OCI-M1 (cell line): Measurements from ENCODE around the gene GPC5.
A peak's percentile ranks its signal among the peaks of the same experiment; 100 is the strongest.
"Not testable (repeated sequence)": the region's sequence is repeated elsewhere in the genome, so short reads cannot be mapped to it uniquely, and the experiment has no call there.

Experiments
- DNase-seq: peaks from one replicate; lab custom pipeline; 2025; lab: John Stamatoyannopoulos, UW

The GPC5 gene

DNA sequence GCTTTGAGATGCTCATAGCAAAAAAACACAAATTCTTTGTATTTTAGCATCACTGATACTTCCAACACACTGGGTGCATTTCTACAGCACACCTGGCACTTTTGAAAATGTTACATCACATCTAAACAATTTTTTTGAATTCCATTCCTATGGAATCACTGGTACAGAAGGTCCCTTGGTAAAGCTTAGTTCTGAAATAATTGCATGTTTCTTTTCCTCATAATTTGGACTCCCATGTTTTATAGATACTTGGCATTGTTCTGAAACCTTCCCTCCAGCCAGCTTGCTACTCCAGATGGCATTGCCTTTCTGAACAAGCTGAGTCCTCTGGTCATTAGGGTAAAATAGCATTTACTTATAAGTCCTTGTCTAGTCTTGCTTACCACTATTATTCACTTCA, 1346.8 kb downstream of the GPC5 start:
- no peak for DNase-seq

DNA sequence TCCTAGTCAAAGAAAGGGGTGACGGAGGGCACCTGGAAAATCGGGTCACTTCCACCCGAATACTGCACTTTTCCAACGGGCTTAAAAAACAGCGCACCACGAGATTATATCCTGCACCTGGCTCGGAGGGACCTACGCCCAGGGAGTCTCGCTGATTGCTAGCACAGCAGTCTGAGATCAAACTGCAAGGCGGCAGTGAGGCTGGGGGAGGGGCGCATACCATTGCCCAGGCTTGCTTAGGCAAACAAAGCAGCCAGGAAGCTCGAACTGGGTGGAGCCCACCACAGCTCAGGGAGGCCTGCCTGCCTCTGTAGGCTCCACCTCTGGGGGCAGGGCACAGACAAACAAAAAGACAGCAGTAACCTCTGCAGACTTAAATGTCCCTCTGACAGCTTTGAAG, 1354.3 kb downstream of the GPC5 start:
- not testable (repeated sequence) for DNase-seq

DNA sequence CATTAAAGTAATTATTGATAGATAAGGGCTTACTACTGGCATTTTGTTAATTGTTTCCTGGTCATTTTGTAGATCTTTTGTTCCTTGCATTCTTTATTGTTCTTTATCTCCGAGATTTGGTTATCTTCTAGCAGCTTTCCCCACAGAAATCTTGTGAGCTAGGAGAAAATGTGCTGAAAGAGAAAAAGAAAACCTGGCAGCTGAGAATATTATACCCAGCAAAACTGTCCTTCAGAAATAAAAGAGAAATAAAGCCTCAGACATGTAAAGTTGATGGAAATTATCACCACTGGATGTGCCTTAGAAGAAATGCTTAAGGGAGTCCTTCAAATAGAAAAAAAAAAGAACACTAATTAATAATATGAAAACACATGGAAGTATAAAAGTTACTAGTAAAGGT, 1363.3 kb downstream of the GPC5 start:
- DNase-seq, result peak; percentile 12

DNA sequence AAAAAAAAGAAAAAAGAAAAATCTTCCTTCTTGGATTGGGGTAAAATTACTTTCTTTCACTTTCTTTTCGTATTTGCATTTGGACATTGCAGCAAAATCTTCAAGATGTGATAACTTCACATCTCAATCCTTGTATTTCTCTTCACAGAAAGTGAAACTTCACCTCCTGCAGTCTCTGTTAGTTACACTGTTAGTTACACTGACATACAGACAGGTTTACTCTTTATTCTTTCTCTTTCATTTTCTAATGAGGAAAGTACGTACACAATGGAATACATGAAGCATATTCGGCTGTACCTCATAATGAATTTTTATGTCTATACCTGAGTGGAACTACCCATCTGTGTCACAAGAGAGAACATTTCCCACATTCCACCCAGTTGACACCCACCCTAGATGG, 1369.0 kb downstream of the GPC5 start:
- peak; percentile 87 for DNase-seq

DNA sequence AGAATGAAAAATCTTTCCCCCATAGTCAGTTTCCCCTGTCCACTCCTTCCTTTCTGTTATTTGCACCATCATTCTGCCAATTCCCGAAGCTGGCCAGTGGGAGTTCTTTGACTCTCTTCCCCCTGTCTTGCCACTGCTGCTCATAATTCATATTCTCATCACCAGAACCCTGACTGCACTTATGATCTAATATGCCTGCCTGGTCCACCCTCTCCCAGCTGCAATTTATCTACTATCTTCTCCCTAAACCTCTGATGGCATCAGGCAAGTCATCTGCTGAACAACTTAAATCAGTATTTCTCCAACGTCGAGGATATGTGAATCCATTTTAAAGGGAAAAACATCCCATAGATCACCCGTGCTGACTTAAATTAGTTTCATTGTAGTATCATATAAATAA, 1370.2 kb downstream of the GPC5 start:
- DNase-seq, result peak; percentile 68

DNA sequence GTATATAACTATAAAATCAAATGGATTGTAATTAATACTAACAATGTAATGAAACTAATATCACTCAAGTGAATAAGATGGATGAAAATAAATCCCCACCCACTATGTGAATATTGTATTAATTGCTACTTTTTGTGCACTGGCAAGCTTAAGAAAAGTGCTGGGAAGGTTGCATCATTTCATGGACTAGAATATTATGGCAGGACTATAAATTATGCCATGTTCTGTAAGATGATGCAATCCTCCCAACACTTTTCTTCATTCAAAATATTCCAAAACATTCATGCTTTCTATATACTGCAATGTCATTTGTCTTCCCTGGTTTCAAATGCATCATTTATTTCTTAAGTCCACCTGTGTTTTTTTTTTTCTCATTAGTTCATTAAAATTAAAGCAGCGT, 1370.6 kb downstream of the GPC5 start:
- peak; percentile 87 for DNase-seq

DNA sequence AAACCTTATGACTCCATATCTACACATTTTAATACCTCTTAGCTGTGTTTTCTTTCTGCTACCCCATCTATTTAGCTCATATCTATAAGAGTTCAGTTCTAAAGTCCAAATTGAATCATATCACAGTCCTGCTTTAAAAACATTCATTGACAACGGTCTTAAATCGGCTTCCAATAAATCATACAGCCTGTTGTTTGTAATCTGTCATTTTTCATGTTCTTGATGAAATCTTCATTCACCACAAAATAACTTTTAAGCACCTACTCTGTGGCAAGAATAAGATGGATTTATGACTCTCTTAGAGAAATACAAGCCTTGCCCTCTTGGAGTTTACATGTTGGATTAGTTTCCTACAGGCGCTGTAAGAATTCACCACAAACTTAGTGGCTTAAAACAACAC, 1377.2 kb downstream of the GPC5 start:
- DNase-seq, result no peak

GRCh38 chr13:92781965-92782690, 1383.7 kb downstream of the GPC5 start:
- DNase-seq, result no peak

DNA sequence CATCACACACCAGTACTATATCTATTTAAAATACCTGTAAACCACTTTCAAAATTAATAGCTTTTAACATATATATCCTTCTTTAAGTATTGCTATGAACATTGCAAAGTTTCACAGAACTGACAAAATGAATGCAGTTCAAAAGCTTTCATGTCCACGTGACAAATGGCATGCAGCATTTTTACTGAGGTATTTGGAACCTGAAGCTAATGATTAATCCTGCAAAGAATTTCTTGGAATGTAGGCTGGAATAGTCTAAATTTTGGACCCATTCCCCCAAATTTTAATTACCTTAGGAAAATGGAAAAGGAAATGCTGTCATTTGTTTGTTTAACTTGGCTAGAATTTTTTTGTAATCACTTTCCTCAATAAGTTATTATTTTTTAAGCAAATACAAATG, 1404.4 kb downstream of the GPC5 start:
- DNase-seq, result no peak

DNA sequence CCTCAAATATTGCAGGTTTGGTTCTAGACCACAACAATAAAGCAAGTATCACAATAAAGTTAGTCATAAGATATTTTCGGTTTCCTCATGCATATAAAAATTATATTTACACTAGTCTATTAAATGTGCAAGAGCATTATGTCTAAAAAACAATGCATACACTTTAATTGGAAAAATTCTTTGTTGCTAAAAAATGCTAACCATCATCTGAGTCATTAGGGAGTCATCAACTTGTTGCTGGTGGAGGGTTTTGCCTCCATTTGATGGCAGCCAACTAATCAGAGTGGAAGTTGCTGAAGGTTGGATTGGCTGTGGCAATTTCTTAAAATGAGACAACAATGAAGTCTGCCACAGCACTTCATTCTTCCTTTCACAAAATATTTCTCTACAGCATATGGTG, 1405.9 kb downstream of the GPC5 start:
- DNase-seq, result no peak

- DNase-seq, result no peak
Measured at GRCh38 chr13:92804926-92805325, 1406.5 kb downstream of the GPC5 start.

DNA sequence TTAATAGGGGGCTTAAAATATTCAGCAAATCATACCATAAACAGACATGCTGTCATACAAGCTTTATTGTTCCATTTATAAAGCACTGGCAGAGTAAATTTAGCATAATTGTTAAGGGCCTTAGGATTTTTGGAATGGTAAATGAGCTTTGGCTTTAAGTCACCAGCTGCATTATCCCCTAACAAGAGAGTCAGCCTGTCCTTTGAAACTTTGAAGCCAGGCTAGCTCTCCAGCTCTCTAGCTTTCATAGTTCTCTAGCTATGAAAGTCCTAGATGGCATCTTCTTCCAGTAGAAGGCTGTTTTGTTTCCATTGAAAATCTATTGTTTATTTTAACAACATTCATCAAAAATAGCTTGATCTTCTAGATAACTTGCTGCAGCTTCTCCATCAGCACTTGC, 1407.3 kb downstream of the GPC5 start:
- peak; percentile 67 for DNase-seq

DNA sequence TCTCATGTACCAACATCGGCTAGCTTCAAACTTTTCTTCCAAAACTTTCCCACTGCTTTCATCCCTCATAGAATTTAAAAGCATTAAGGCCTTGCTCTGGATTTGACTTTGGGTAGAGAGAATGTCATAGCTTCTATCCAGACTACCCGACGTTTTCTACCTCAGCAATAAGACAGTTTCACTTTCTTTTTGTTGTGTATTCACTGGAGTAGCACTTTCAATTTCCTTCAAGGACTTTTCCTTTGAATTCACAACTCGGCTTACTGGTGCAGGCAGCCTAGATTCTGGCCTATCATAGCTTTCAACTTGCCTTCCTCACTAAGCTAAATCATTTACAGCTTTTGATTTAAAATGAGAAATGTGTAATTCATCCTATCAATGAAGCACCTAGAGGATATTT, 1407.8 kb downstream of the GPC5 start:
- peak; percentile 91 for DNase-seq

DNA sequence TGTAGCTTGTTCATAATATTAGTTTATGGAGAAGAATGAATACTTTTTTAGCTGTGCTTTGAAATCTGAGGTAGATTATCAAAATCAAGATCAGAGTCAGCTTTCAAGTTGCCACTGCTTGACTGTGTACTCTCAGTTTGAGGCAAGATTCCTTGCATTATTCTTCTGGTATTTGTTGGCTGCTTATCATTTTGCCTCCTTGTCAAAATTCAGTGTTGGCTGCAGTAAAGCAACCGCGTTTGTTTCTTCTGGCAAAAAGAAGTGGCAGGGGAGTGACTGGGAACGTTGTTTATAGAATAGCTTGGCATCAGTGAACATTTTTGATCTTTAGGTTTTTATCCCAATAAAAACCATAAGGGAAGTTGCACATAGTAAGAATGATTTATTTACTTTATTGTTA, 1408.9 kb downstream of the GPC5 start:
- no peak for DNase-seq

DNA sequence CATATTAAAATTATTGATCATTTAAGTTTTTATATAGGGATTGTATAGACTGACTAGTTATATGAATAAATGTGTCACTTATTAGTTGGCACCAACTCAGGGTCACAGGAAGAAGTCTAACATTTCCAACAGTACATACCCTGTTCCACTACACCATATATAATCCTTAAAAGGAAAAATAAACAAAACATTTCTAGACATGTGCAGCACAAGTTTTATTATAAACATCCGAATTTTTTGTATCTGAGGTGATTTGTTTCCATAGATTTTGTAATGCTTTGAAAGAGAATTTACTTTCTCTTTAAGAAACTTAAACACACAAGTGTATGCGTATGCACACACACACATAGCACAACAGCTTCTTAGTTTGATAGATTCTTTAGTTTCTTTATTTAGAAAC, 1409.5 kb downstream of the GPC5 start:
- no peak for DNase-seq

- peak; percentile 57 for DNase-seq
Measured at GRCh38 chr13:92821324-92821723, 1422.9 kb downstream of the GPC5 start.

- no peak for DNase-seq
Measured at GRCh38 chr13:92823059-92823458, 1424.6 kb downstream of the GPC5 start.

DNA sequence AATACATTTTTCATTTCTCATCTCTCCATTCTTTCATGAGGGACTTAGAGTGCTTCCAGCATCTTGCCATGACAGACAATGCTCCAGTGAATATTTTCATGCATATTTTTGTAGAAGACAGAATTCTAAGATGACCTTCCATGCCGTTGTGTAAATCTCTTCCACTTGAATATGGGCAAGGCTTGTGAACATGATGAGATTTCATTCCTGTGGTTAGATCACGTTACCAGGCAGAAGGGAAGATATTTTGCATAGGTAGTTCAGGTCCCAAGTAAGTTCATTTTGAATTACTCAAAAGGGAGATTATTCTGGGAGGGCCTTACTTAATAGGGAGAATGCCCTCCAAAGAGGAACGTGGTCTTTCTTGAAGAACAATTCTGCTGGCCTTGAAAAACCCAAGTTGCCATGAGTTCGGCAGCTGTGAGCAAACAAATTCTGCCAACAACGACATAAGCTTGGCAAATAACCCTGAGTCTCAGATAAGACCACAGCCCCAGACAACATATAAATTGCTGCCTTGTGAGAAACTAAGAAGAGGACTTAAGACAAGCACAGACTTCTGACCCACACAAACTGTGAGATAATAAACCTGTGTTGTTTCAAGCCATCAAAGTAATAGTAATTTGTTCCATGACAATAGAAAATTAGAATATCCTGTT, 1427.6 kb downstream of the GPC5 start:
- peak; percentile 19 for DNase-seq

DNA sequence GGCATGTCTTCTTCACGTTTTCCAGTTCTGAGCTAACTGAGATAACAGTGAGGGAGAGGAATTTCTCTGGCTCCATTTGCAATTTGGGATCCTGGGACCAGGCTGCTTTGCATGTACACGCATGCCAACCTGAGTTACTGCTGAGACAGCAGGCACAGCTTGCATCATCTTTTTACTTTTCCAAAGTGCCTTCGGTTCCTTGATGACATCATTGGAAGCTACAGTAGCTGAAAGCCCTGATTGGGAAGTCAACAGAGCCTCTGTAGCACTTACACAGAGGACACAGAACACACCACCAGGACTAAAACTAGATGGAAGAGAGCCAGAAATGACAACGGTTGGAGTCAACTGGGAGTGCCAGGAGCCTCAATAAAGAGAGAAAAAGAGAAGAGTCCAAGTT, 1429.1 kb downstream of the GPC5 start:
- DNase-seq, result peak; percentile 19

DNA sequence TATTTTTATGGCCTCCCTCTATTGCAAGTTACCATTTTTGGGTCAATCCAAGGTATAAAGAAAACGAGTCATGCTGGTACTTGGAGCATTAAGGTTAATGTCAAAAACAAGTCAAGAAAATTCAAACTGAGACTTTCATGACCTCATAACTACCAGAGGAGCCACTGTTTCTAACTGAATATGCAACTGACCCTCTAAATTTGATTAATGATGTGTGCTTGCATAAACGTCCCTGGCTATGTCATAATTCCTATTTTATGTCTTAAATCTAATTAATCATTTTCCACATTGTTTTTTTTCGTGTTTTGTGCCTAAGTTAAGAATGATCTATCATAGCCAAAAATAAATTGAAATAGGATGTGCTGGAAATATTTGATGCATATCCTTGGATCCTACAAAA, 1431.5 kb downstream of the GPC5 start:
- no peak for DNase-seq

DNA sequence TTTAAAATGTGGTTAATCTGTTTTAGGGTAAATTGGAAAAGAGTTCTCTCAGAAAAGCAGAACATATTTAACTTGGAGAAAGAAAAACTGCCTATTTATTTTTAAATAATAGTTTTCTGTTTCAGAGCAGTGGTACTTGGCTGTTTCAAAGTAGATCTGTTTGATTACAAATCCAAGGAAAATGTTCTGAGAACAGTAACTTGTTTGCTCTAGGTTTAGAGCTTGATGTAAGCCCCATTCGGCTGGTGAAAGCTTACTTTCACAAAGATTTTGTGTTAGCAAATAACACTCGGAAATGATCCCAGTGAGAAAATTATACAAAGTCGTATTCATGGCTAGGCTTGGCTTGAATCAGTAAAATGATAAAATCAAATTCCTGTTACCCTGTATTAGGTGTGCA, 1432.4 kb downstream of the GPC5 start:
- no peak for DNase-seq

GRCh38 chr13:92833071-92833470, 1434.7 kb downstream of the GPC5 start:
- no peak for DNase-seq

GRCh38 chr13:92836171-92836570, 1437.8 kb downstream of the GPC5 start:
- no peak for DNase-seq

DNA sequence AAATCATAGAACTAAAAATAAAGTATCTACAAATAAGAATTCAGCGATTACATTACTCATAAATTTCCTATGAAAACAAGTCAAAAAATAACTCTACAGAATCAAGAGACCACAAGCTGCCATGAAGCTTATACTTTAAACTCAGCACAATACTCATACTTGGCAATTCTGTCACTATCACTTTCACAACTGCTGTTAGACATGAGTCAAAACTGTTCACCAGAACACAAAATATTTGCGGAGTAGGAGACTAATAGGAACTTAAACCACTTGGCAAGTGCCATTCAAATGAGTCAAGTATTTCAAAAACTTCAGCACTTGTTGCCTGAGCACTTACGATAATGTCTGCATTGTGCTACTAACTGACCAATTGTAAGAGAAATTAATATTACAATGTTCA, 1440.4 kb downstream of the GPC5 start:
- no peak for DNase-seq
